OCI-LY3 (cell line): ENCODE results near the gene PLCB4.

Experiments used
- H2AFZ ChIP-seq: fragments of 200-600, 300-600 bp; shearing (Covaris generic); 2 replicates; pipeline ENCODE4 v1.6.0; 2014; ENCODE audit warnings: antibody characterized with exemption, low read depth, low read length
- H3K27ac ChIP-seq: fragments of 200-600, 300-600 bp; sonication (generic); 2 replicates; pipeline ENCODE4 v1.5.1; 2014; ENCODE audit warnings: mild to moderate bottlenecking, low read length, moderate library complexity, mixed read lengths
- H3K27me3 ChIP-seq: fragments of 200-600, 300-600 bp; sonication (generic); 2 replicates; pipeline ENCODE4 v1.6.1; 2014; ENCODE audit warnings: low read depth, low read length, mixed read lengths
- H3K36me3 ChIP-seq: fragments of 200-600, 300-600 bp; sonication (generic); replicated peaks from 2 replicates; pipeline ENCODE3; 2014; ENCODE audit warnings: low read depth, low read length, mixed read lengths
- H3K4me1 ChIP-seq: fragments of 300-600, 200-600 bp; sonication (generic); 2 replicates; pipeline ENCODE4 v1.6.1; 2014; ENCODE audit warnings: low read length, mixed read lengths
- H3K4me2 ChIP-seq: fragments of 200-600, 300-600 bp; sonication (generic); 2 replicates; pipeline ENCODE4 v1.6.1; 2014; ENCODE audit warnings: low read length, mixed read lengths
- H3K4me3 ChIP-seq: fragments of 300-600, 200-600 bp; sonication (generic); 2 replicates; pipeline ENCODE4 v1.5.1; 2014; ENCODE audit warnings: antibody characterized with exemption, mild to moderate bottlenecking, low read length, moderate library complexity
- H3K79me2 ChIP-seq: fragments of 300-600, 200-600 bp; shearing (Covaris generic); 2 replicates; pipeline ENCODE4 v1.6.1; 2014; ENCODE audit warnings: mild to moderate bottlenecking, low read length, mixed read lengths
- H3K9ac ChIP-seq: fragments of 300-600, 200-600 bp; shearing (Covaris generic); 2 replicates; pipeline ENCODE4 v1.6.0; 2014; ENCODE audit warnings: mild to moderate bottlenecking, low read length, moderate library complexity
- H3K9me3 ChIP-seq: fragments of 200-600, 300-600 bp; shearing (Covaris generic); 2 replicates; pipeline ENCODE4 v1.6.1; 2014; ENCODE audit warnings: low read length, mixed read lengths; ENCODE audit not compliant: insufficient read depth
- H4K20me1 ChIP-seq: fragments of 200-600, 300-600 bp; sonication (generic); 2 replicates; pipeline ENCODE4 v1.6.1; 2016; ENCODE audit warnings: low read length, mixed read lengths; ENCODE audit not compliant: insufficient read depth
- CTCF ChIP-seq: fragments of 200-600, 300-600 bp; sonication (generic); IDR thresholded peaks from 2 replicates; pipeline ENCODE4 v1.5.1; 2014; ENCODE audit warnings: antibody characterized with exemption, low read length, low read depth
- EZH2phosphoT487 ChIP-seq: fragments of 200-600 bp; shearing (Covaris generic); IDR thresholded peaks from 2 replicates; pipeline ENCODE4 v1.6.1; 2018; ENCODE audit warnings: antibody characterized with exemption, mixed run types, low read depth

The PLCB4 gene

GRCh38 chr20:9496155-9496554 lies 427.3 kb downstream of the PLCB4 start:
- Histone ChIP-seq H4K20me1 (no peaks in the 10 kb centered on the region), H3K4me3 (no peak overlapping the region), H3K27me3 (peaks cover 9% of the 10 kb centered on the region), H3K36me3 (no peaks in the 10 kb centered on the region), H3K4me2 (no peak overlapping the region), H3K9ac (no peak overlapping the region), H2AFZ (no peak overlapping the region), H3K9me3 (no peaks in the 10 kb centered on the region), H3K79me2 (no peaks in the 10 kb centered on the region), H3K27ac (no peak overlapping the region), H3K4me1 (peaks cover 7% of the 10 kb centered on the region)
- TF ChIP-seq EZH2phosphoT487 (no peak), CTCF (no peak)

- H3K79me2 ChIP-seq: no peaks in the 10 kb centered on the region
- H3K4me1 ChIP-seq: peaks cover 7% of the 10 kb centered on the region
- H4K20me1 ChIP-seq: no peaks in the 10 kb centered on the region
- no peaks in the 10 kb centered on the region for H3K36me3 ChIP-seq
- no peak overlapping the region for H2AFZ ChIP-seq
- TF ChIP-seq EZH2phosphoT487 (no peak), CTCF (no peak)
- no peak overlapping the region for H3K4me2 ChIP-seq
- H3K9ac ChIP-seq: no peak overlapping the region
- peaks cover 16% of the 10 kb centered on the region for H3K27me3 ChIP-seq
- H3K4me3 ChIP-seq: no peak overlapping the region
- no peak overlapping the region for H3K27ac ChIP-seq
- H3K9me3 ChIP-seq: no peaks in the 10 kb centered on the region
Observed at GRCh38 chr20:9498322-9498721, 429.4 kb downstream of the PLCB4 start.

GRCh38 chr20:9499126-9499899 lies 430.4 kb downstream of the PLCB4 start:
- H2AFZ ChIP-seq: no peak overlapping the region
- H3K4me3 ChIP-seq: no peak overlapping the region
- H3K27ac ChIP-seq: no peak overlapping the region
- H3K9me3 ChIP-seq: no peaks in the 10 kb centered on the region
- no peak for TF ChIP-seq CTCF
- TF ChIP-seq EZH2phosphoT487: no peak
- no peak overlapping the region for H3K9ac ChIP-seq
- peaks cover 16% of the 10 kb centered on the region for H3K27me3 ChIP-seq
- H3K79me2 ChIP-seq: no peaks in the 10 kb centered on the region
- no peaks in the 10 kb centered on the region for H3K36me3 ChIP-seq
- H3K4me1 ChIP-seq: peaks cover 7% of the 10 kb centered on the region
- no peak overlapping the region for H3K4me2 ChIP-seq
- H4K20me1 ChIP-seq: no peaks in the 10 kb centered on the region

GRCh38 chr20:9500121-9500520 lies 431.2 kb downstream of the PLCB4 start:
- H3K79me2 ChIP-seq: no peaks in the 10 kb centered on the region
- TF ChIP-seq CTCF: no peak
- no peak for TF ChIP-seq EZH2phosphoT487

More at GRCh38 chr20:9500121-9500520, 431.2 kb downstream of the PLCB4 start:
- Histone ChIP-seq H3K27ac (no peak overlapping the region), H3K4me1 (peaks cover 7% of the 10 kb centered on the region), H3K9me3 (no peaks in the 10 kb centered on the region), H3K4me2 (no peak overlapping the region), H4K20me1 (no peaks in the 10 kb centered on the region), H3K27me3 (peaks cover 16% of the 10 kb centered on the region), H2AFZ (no peak overlapping the region), H3K4me3 (no peak overlapping the region), H3K9ac (no peak overlapping the region), H3K36me3 (no peaks in the 10 kb centered on the region)
